ELF-1 (cell line): Measurements from ENCODE around the gene SNTG2.
"Not testable (repeated sequence)": the region's sequence is repeated elsewhere in the genome, so short reads cannot be mapped to it uniquely, and the experiment has no call there.

Source experiments
- DNase-seq: peaks from one replicate; pipeline ENCODE4 v3.0.0-alpha.2; 2016; ENCODE audit warnings: low read depth, low spot score

The SNTG2 gene

DNA sequence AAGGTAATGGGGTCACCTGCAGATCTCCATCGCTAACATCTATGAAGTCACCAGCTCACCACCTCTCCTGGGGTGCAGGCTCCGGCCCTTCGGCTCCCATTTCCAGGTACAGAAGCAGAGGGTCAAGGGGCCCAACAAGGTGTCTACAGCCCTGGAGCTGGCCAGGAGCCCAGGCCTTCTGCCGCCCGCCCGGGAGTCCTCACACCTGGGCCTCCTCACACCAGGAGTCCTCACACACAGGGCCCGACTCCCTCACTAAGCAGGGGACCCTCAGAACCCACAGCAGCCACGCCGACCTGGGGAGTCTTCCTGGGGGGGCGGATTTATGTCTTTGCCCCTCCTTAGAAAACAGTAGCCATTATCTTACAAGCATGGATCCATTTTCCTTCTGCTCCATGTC, 419.3 kb downstream of the SNTG2 start:
- DNase-seq: no peak

DNA sequence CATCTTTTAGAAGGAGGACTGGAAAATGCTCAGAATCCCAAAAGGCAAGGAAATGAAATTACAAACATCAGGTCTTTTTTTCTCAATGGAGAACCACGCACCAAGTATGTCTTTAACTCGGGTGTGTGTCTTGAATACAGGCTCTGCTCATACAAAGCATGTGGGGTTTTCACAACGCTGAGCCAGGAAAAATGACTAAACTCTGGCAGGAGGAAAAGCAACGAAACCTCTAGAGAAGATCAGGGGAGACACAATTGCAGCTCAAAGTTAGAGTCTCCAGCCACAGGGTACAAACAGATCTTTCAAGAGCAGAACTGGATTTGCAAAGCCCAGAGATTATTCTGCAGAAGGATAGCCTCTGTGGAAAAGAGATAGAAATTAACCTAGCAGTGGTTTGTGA, 419.8 kb downstream of the SNTG2 start:
- no peak for DNase-seq

DNA sequence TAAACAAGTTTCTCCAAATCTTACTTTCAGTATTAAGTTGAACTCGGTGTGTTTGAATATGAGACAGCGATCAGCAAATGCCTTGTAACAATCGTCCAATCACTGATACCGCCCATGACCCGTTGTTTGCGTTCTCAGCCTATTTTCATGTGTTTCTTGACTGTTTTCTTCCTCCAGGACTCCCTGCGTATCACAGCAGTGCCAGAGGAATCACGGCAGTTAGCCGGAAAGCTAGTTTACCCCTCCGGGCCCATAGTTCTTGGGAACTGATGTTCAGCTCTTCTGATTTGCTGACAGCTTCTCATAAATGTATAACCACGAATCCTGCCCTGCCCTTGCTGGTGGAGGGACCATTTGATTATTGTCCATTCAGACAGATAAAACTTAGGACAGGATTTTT, 420.4 kb downstream of the SNTG2 start:
- no peak for DNase-seq

DNA sequence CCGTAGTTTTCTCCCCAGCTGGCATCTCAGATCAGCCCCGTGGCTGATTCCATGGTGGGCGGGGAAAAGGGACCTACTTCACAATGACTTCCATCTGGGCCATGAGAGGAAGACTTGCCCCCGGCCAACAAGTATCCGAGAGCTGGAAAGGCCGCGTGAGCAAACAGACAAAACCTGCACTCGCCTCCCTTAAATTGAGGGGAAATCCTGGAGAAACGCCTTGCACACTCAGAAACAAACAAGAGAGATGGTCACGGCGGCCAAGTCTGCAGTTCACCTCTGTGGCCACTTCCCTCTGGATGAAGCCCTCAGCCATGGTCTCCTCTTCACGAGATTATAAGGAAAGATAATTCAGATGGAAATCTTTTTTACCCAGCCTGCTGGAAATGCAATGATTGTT, 423.2 kb downstream of the SNTG2 start:
- DNase-seq: no peak

DNA sequence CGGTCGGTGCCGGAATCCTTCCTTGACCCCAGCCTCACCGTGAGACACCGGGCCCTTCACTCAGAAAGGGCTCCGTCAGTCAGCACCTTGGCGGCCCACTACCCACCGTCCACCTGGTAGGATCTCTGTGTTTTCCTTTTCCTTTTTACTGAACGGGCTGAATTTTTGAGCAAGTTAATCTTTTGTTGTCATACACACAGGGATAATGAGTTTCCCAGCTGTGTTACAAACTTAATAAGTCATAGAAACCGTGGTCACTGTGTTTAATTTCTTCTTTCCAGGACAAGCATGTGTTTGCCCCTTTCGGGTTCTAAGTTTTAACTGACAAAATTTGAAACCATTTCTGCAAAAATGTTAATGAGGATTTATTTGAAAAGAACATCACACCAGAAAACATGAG, 423.6 kb downstream of the SNTG2 start:
- no peak for DNase-seq

DNA sequence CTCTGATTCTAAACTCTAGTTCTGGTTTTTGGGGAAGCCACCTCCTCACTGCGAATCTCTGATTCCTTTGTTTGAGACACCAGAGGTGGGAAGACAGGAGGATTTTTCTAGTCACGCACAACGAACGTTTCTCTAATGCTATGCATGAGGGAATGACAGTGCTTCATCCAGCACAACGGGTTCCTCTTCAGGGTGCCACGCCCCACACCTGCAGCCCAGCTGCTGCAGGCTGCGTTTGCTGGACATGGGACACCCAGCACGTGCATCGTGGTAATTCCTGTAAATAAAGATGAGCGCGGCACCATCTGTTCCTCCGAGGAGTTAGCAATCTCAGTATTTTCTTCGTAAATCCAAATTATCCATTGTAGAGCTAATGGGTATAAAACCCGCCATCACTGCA, 425.1 kb downstream of the SNTG2 start:
- no peak for DNase-seq

DNA sequence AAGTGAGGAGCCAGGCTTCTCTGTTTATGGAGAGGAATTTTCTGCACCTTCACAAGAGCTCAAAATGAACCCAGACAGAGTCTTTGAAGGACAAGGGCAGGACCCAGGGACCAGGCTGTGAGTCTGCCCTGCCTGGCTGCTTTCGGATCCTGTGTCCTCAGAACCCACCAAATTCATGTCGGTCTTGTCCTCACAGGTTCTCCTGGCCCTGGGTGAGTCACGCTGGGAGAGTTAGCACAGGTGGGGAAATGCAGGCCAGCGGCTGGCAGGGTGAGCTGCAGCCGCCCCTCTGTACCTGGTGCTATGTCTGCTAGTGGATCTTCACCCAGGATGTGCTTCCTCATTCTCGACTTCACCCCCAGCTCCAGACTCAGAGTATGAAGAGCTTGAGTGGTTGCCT, 426.8 kb downstream of the SNTG2 start:
- no peak for DNase-seq

DNA sequence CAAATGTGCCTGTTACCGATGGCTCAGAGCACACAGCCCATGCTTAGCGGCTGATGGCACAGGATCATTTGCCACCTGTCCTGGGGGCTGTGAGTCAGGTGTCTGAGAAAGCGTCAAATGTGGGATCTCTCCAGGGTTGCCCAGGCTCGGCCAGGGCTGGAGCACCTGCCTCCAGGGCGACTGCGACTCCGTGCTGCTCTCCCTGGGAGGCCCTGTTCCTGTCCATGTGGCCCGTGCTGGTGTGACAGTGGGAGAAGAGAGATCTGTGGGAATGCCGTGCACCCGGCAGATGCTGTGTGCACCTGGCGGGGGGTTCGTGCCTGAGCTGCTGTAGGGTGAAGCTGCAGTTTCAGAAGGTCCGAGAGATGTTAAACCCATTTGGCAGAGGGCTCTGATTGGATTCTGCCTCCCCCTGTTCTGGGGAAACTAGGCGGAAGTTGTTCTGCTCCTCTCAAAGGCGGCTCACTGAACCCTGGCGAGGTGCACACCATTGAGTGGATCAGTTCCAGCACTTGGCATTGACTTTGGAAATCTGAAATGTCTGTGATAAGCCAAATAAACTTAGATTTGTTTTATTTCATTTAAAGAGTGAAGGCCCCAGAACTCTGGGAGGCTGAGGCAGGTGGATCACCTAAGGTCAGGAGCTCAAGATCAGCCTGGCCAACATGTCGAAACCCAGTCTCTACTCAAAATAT, 428.0 kb downstream of the SNTG2 start:
- no peak for DNase-seq

DNA sequence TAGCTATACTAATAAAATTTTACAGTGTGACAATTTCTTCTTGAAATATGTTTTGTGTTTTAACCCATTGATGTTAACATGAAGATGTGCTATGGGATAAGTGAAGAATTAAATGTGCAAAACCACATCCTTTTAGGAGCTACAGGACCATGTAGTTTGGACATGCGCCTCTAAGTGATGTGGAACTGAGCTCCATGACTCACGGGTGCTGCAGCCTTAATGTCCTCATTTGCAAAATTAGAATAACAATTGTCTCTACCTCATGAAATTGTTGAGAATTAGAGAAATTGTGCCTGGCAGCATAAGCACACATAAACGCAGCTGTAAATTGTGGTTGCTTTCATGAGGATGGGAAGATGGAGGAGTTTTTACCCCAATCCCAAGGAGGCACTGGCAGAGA, 431.0 kb downstream of the SNTG2 start:
- DNase-seq: no peak

DNA sequence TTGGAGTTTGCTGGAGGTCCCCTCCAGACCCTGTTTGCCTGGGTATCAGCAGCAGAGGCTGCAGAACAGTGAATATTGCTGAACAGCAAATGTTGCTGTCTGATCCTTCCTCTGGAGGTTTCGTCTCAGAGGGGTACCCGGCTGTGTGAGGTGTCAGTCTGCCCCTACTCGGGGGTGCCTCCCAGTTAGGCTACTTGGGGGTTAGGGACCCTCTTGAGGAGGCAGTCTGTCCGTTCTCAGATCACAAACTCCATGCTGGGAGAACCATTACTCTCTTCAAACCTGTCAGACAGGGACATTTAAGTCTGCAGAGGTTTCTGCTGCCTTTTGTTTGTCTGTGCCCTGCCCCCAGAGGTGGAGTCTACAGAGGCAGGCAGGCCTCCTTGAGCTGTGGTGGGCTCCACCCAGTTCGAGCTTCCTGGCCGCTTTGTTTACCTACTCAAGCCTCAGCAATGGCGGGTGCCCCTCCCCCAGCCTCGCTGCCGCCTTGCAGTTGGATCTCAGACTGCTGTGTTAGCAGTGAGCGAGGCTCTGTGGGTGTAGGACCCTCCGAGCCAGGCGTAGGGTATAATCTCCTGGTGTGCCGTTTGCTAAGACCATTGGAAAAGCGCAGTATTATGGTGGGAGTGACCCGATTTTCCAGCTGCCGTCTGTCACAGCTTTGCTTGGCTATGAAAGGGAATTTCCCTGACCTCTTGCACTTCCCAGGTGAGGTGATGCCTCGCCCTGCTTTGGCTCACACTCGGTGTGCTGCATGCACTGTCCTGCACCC, 437.5 kb downstream of the SNTG2 start:
- DNase-seq: peak; percentile 63

DNA sequence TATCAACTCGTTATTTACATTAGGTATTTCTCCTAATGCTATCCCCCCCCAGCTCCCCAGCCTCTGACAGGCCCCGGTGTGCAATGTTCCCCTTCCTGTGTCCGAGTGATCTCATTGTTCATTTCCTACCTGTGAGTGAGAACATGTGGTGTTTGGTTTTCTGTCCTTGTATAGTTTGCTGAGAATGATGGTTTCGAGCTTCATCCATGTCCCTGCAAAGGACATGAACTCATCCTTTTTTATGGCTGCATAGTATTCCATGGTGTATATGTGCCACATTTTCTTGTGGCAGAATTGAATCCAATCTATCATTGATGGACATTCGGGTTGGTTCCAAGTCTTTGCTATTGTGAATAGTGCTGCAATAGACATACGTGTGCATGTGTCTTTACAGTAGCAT, 439.5 kb downstream of the SNTG2 start:
- not testable (repeated sequence) for DNase-seq

DNA sequence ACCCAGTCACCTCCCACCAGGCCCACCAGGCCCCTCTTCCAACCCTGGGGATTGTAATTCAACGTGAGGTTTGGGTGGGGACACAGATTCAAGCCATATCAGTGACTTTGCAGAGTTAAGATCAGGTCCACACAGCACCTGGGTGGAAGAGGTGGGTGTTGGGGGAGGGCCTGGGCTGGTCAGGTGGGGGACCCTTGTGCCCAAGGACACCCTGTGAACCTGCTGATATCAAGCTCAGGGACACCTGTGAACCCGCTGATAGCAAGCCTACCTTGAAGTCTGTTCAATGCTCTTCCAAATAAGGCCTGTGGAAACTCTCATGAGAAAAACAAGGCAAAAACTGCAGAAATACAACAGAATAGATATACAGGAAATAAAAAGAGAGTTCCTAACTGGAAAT, 442.7 kb downstream of the SNTG2 start:
- no peak for DNase-seq

DNA sequence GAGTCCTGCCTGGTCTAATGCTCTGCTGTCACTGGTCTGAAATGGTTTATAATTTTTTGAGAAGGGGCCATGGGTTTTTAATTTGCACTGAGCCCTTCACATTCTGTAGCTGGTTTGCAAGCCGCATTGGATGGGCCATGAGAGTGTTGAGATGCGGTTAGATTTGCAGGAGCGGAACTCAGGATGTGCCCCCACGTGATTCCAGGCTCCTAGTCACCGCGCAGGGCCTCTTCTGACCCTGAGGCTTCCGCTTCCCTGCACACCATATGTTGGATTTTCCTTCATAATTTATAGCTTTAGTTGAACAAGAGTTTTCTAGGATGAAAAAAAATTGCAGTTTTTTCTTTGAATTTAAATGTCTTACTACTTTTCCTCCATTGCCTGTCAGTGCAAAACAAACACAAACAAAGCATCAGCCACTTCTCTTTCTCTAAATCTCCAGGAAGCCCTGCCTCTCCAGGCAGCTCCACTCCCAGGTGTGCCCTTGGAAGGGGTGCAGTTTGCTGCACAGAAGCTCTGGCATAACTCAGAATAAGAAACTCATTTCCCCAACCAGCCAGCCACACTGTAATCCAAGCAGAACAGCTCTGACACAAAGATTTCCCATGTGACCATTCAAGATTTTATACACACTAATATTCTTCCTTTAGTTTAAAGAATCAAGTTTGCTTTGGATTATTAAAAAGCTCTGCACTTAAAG, 444.2 kb downstream of the SNTG2 start:
- DNase-seq: no peak

DNA sequence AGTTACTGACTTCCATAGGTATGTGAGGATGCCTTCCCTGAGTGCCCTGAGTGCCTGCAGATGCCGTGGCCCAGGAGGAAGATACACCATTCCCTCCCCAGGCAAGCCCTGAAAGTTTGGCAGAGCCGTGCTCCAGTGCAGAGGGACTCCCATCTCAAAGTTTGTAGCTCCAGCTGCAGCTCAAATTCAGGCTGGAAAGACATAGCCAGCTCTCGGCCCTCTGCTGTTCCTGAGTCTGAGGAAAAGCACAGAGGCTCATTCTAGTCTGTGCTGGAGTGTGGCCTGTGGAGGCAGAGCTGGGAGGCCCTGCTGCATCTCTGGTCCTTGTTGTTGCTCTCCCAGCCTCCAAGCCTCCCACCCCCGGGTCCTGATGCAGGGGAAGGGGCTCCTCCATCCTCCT, 446.7 kb downstream of the SNTG2 start:
- DNase-seq: no peak

DNA sequence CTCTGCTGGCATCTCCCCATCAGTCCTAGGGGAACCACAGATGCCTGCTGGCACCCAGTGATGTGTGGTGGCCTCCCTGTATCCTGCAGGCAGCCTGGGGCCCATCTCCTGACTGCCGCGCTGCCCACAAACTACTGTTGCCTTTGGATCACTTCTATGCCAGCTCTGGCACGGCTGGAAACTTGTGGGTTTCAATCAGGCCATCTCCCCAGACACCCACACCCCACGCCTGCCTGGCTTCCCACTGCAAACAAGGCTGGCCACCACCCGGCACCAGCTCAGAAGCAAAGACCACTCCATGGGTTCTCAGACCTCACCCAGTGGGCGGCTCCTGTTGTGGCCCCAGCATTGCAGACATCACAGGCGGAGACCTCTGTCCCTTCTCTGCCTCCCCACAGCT, 447.5 kb downstream of the SNTG2 start:
- no peak for DNase-seq

DNA sequence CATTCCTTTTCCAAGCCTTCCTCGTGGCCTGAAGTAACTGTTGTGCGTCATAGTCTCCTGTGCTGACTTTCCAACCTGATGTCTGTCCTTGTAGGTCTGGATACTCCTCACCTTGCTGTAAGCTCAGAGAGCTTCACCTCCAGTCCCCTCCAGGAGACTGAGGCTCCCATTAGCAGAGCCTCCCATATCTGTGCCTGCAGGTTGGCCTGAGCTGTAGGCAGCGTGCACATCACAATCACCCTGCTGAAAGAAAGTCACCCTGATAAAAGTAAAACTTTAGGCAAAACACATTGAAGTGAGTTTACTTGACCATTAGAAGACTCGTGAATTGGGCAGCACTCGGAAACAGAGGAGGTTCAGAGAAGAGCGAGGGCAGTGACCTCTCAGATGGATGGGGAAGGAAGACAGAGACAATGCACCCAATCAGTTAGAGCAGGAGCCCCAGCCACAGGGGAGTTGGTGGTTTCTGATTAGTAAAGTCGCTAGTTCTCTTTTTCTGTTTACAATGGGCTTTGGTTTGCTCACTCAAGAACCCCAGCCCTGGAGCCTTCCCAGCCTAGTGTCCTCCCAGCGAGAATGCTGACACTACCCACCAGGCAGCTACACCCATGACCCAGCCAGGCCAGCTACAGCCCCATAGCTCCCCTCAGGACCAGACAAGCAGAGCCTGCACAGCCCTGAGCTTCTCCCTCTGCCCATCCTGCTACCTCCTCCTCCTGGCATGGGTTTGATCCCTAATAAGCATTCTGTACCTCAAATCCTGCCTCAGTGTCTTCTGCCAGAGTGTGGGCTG, 450.5 kb downstream of the SNTG2 start:
- no peak for DNase-seq

DNA sequence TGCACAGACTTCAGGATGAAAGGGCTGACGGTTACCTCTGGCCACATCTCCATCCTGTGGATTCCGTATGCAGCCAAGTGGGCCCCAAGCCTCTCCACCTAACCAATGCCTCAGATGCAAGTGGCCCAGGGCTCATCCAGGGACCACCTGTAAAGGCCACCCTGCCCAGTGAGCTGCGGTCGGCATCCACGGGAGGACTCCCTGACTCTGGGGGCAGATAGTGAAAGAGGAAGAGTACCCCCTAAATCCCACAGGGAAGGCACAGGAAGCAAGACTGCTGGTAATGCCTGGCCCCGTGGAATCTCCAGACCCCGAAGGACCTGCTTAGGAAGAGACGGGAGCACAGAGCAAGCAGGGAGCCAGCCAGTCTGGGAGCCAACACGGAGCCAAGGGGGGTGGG, 451.4 kb downstream of the SNTG2 start:
- DNase-seq: no peak

DNA sequence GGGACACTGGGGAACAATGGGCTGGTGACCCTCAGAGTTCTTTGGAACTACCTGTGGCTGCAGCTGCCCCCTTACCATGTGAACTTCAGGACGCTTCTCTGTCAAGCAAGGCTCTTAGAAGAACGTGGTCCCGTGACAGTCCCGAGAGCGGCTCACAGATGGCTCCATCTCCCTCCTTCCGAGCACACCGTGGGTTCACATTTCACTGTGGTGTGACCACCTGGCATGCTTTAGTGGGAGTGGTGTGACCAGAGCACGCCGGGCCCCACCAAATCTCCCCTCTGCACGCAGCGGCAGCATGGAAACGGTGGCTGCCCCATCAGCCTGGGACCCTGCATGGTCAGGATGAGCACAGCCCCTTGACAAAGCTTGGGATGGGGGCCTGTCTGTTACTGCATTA, 452.9 kb downstream of the SNTG2 start:
- no peak for DNase-seq

DNA sequence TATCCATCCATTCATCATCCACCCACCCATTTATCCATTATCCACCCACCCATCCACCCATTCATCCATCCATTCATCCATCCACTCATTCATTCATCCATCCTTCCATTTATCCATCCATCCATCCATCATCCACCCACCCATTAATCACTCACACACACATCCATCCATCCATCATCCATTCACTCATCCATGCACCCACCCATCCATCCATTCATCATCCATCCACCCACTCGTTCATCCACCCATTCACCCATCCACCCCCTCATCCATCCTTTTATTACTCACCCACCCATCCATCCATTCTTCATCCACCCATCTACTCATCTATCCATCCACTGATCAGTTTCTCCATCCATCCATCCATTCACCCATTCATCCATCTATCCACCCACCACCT, 454.5 kb downstream of the SNTG2 start:
- DNase-seq: no peak

DNA sequence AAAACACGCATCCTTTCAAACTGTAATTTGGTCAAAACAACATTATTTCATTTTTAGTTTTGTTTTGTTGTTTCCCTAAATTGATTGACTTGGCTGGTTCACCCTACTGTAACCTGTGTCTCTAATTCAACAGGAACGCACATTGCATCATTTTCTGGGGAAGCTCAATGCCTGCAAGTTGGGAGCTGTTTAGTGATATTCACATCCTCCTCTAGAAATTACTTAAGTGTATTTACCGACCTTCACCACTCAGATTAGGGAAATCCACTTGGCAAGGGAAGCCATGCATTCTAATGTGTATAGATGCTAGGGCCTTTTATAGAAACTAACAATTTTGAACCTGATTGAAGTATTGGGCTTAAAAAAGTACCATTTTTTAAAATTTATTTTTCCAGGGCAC, 455.3 kb downstream of the SNTG2 start:
- no peak for DNase-seq

DNA sequence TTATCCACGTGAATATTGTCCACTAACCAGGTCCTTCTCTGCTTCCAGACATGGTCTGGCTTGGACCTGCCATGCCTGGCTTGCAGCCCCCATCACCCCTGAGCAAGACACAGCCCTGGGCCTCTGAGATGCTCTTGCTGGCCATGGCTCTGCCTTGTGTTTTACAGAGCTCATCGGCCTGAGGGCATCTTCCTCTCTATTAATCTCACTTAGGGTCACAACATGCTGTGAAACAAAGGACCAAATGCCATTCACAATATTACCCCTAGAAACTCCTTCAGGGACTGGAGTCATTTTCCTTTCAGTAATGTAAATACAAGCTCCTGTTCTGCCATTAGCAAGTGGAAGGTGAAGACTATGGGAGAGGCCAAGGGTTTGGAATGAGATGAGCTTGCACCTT, 455.8 kb downstream of the SNTG2 start:
- peak; percentile 63 for DNase-seq
